GM10266 (cell line): Measurements from ENCODE around the gene SUN3.
A peak's percentile ranks its signal among the peaks of the same experiment; 100 is the strongest.

ENCODE experiments used
- DNase-seq: peaks from one replicate; pipeline ENCODE4 v3.0.0; 2012; ENCODE audit errors: extremely low spot score
- TF ChIP-seq, protein P1 (sequence below): IDR thresholded peaks from 2 replicates; pipeline ENCODE4 v1.5.1; 2012; ENCODE audit warnings: mild to moderate bottlenecking, low read depth; ENCODE audit not compliant: control insufficient read depth, insufficient read depth; ENCODE audit errors: missing control alignments

Gene SUN3

DNA sequence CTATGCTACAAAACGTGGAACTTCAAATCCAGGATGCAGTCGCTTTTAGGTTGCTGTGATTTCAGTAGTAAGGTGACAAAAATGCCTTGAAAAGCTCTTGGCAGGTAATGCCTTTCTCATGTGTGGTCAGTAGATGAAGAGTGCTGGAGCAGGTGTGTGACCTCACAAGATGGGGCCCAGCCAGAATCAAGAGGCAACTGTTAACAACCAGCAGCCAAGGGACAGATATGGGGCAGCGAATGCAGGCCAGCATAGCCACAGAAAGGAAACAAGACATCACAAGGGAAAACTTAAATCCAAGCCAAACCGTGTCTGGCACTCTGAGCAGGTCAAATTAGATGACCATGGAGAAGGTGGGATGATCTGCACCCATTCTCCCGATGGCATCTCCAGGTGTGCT, 61.8 kb downstream of the SUN3 start:
- TF ChIP-seq, protein P1, sequence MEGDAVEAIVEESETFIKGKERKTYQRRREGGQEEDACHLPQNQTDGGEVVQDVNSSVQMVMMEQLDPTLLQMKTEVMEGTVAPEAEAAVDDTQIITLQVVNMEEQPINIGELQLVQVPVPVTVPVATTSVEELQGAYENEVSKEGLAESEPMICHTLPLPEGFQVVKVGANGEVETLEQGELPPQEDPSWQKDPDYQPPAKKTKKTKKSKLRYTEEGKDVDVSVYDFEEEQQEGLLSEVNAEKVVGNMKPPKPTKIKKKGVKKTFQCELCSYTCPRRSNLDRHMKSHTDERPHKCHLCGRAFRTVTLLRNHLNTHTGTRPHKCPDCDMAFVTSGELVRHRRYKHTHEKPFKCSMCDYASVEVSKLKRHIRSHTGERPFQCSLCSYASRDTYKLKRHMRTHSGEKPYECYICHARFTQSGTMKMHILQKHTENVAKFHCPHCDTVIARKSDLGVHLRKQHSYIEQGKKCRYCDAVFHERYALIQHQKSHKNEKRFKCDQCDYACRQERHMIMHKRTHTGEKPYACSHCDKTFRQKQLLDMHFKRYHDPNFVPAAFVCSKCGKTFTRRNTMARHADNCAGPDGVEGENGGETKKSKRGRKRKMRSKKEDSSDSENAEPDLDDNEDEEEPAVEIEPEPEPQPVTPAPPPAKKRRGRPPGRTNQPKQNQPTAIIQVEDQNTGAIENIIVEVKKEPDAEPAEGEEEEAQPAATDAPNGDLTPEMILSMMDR: no peak
- no peak for DNase-seq

DNA sequence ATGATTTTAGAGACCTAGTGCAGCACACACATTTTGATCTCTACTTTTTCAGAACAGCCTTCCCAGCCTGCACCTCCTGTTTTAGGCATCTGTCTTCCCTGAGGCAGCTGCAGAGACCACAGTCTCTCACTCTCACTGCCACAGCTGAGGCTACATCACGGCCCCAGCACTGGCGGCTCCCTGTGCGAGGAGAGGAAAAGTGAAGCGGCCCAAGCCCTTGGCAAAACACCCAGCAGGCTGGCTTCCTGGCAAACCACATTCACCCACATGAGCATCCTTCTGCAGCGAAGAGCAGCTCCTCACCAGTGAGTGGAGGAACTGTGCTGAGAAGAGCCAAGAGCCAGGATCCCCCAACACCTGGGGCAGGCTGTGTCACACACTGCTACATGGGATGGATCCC, 63.5 kb downstream of the SUN3 start:
- no peak for DNase-seq
- TF ChIP-seq, protein P1: no peak

DNA sequence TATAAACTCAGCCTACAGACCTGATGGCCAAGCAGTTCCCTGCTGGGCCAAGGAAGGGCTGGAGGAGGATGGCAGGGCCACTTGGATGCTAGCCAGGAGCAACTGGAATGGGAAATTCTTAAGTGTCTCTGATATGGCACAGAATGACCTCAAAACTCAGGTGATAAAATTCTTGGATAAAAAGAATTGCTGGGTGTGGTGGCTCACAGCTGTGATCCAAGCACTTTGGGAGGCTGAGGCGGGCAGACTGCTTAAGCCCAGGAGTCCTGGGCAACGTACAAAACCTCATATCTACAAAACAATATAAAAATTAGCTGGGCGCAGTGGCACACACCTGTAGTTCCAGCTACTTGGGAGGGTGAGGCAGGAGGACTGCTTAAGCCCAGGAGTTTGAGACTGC, 66.6 kb downstream of the SUN3 start:
- DNase-seq: no peak
- TF ChIP-seq, protein P1: no peak

DNA sequence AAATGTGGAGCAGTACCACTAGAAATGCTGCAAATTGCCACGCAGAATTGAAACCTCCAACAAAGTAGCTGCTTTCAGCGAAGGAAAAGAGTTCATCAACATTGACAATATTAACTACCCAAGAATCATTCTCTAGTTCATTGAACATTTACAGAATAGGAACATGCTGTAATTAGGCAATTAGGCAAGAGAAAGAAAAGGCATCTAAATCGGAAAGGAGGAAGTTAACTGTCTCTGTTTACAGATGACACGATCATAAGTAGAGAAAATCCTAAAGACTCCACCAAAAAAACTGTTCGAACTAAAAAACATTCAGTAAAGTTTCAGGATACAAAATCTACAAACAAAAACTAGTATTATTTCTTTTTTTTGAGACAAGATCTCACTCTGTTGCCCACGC, 71.8 kb downstream of the SUN3 start:
- no peak for DNase-seq
- TF ChIP-seq, protein P1: no peak

DNA sequence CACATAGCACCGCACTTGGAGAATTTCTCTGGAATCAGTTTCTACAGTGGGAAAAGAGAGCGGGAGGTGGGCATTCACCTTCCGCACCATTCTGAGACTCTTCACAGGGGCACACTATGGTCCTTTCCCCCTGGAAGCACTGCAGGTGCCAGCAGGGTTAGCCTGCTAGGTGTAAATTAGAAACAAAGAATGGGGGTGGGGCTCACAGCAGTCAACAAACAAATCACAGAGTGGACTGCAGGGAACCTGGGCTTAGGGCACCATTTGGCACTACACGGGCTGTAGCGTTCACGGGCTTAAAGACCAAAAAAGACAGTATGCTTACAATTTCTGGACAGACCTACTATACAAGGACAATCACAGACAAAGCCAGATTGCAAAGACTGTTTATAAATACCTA, 72.7 kb downstream of the SUN3 start:
- no peak for DNase-seq
- TF ChIP-seq, protein P1: no peak

DNA sequence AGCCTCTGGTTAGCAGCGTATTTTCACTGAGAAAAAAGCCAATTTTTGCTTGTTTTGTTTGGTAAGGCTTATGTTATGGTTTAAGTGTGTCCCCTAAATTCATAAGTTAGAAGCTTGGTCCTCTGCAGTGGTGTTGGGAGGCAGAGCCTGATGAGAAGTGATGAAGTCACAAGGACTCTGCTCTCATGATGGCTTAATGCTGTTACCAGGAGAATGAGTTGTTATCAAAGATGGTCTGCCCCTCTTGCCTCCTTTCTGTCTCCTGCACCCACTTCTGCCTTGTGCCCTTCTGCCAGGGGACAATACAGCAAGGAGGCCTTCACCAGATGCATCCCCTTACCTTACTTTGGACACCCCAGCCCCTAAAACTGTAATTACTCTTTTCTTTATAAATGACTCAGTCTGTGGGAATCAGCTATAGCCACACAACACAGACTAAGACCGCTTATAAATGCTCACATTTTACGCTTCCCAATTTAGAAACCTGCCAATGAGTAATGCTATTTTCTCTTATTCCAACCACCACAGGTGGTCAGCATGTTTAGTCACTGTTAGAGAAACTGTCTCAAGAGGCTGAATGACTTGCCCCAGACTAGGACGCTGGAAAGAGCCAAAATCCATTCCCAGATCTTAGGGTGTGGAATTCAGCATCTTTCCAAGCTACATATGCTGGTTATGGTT, 74.5 kb downstream of the SUN3 start:
- TF ChIP-seq, protein P1: no peak
- DNase-seq: peak; percentile 57

DNA sequence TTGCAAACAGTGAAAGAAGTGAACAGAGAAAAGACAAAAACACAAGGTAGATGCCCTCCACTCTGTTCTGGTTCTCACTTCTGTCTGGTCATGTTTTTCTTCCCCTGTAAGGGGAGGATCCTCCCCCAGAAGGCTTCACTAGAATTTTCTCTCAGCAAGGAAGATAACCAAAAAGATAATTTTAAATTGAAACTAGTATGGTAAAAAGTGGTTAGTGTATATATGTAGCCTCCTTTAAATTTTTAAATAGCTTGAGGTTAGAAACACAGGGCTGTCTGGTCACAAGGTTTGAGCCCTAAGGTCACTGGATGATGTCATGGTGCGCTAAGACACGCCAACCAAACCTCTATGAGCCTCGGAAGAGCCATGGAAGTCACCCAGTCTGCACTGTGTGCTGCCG, 75.1 kb downstream of the SUN3 start:
- TF ChIP-seq, protein P1: no peak
- DNase-seq: peak; percentile 83
